GM19043 (cell line): Measurements from ENCODE around the gene CLIC1.

Experiments used
- ATAC-seq: cut with Tn5 transposase; IDR thresholded peaks from one replicate; pipeline ENCODE4 v1.9.1; 2021; ENCODE audit warnings: low read depth; ENCODE audit not compliant: unreplicated experiment

CLIC1 gene

DNA sequence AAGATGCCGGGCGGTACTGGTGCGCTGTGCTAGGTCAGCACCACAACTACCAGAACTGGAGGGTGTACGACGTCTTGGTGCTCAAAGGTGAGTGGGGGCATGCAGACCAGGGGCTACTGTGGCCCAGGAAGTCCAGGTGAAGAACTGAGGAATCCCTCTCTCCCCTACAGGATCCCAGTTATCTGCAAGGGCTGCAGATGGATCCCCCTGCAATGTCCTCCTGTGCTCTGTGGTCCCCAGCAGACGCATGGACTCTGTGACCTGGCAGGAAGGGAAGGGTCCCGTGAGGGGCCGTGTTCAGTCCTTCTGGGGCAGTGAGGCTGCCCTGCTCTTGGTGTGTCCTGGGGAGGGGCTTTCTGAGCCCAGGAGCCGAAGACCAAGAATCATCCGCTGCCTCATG lies 28.6 kb downstream of the CLIC1 start:
- no peak for ATAC-seq

DNA sequence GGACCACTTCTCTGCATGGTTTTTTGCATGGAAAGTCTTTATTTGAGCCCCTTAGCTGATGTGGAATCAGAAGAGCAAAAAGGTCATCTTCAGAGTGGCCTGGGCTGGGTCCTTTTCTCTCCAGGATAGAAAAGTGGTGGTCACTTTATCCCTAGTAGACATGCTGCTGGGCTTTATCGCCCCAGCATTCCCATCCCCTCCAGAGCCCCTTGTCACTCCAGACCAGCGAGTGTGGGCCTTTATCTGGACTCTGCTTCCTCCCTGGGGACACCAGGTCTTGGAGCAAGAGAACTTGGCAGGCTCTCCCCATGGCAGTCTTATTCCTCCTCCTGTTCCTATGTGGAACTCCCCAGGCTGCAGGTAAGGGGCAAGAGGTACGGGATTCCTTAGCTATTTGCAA lies 29.7 kb downstream of the CLIC1 start, which contains the start of gene LY6G6F:
Gene LY6G6F, plus strand, starts transcription at position 268 of the 400 bp plus-strand sequence. Its CDS starts 41 bp downstream, at position 309.
- ATAC-seq, result no peak

DNA sequence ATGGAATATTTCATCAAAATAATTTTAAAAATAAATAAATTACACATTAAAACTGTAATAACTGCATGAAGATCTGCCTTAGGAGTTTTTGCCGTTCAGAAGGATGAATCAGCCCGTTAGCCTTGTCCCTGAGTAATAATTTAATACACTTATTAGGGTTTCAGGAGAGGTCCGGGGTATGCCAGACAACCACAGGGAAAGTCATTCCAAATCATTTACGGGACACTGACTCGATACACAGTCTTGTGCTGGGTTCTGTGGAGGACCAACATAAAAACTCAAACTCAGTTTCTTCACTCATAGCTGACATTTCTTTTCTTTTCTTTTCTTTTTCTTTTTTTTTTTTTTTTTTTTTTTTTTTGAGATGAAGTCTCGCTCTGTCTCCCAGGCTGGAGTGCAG lies 30.4 kb downstream of the CLIC1 start:
- ATAC-seq, result no peak

DNA sequence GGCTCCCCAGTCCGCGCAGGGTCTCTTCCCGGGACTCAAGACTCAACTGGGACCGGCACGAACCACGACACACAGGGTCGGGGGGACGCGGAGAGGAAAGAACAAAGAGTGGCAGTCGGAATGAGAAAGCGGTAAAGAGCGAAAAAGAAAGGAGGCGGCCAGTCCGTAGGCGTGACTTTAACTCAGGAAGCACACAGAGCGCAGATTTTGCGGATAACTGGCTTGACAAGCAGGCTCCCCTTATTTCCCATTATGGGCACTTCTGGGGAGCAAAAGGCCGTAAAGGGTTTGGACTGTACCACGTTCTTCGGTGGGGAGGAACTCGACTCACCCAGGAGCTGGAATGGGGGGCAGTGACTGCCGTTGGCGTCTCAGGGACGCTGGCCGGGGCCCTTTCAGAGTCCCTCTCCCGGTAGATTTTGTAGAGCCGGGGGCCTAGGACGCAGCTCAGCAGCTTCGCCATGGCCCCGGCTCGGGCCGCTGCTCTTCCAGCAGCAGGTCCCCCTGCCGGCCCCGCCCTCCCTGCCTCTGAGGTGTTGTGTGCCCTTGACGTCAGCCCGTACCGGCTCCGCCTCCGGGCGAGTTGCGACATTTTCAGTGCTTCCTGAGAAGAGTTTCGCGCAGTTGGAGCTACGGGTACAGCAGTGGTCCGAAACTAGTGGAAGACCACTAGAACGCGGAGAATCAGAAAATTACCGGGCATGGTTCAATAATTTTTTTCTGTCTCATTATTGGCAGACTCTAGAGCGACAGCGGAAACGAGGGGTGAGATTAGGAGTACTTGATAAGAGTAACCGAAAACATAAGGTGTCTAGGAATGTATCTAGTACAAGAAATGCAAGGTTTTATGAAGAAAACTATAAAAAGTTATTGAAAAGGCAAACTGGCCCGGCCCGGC lies 33.3 kb downstream of the CLIC1 start, which contains the start of gene ABHD16A:
Gene ABHD16A, minus strand, starts transcription at position 506 of the 898 bp plus-strand sequence. Its CDS starts 43 bp downstream, at position 463.
- peak; percentile 80 for ATAC-seq

DNA sequence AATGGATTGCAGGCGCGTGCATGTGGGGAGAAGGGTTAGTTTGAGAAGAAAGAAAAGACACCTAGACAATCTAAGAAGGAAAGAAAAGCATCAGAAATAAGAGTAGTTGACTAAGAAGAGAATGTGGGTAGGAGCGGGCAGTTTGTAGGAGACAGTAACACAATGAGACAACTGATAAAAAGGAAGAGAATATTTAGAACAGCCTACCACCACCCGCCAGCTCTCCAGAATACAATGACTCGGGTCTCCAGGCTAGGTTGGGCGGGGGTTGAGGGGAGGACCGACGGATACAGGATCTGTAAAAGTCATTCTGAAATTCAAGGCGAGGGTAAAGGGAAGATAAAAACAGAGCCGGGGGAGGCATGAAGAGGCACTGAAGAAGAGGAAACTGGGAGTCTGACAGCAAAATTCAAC lies 33.9 kb downstream of the CLIC1 start:
- no peak for ATAC-seq

DNA sequence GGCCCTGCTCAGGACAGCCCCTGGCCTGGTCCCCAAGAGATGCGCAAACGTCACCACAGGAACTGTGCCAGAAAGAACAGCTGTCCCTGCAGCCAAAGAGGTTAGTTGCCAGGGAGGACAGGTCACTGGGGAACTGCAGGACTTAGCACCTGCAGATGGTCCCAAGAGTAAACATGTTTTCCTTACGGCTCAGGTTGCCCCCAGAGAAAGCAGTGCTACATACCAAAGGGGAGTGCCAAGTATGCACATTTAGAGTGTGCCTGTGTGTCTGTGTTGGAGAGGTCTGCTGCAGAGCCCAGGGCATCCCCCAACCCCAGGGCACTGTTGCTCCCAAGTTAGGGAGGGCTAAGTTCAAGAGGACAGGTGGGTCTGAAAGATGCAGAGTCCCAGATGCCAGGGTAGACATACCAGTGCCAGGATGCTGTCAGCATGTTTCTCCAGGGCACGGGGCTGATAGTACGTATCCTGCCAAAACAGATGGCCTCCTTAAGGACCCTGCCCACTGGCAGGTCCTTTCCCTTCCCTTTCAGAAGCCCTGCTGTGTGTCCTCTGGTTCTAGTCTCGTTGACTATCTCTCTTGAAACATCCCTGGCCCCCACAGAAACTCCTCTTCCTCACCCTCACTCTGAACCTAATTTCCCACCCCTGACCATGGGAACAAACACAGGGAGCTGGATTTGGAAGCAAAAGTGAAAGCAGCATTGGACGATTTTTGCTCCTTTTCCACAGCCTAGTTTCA lies 34.5 kb downstream of the CLIC1 start:
- no peak for ATAC-seq

DNA sequence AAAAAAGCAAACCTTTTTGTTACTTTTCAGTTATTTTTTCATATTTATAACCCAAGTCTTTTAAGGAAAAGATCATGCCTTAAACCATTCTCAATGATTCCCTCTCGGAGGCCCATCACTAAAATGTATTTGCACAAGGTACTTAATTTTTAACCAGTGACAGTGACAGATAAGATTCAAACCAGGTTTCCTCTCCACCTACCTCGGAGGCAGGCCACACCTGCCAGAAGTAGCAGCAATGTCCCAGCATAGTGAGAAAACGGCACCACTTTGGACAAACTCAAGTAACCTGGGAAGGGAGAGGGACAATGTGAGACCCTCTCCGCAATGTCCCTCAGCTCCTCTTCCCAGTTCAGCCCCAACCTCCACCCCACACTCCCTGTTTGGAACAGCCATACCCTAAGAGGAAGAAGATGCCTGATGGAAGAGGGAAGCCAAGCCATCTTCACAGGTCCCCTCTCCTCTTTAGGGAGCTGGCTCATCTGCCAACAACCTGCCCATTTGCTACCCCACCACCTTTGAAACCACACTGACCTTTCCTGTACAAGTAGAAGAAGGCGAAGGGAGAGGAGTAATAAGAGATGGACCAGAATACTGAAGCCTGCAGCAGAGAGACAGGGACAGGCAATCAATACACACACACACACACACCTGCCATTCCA lies 35.5 kb downstream of the CLIC1 start:
- no peak for ATAC-seq

DNA sequence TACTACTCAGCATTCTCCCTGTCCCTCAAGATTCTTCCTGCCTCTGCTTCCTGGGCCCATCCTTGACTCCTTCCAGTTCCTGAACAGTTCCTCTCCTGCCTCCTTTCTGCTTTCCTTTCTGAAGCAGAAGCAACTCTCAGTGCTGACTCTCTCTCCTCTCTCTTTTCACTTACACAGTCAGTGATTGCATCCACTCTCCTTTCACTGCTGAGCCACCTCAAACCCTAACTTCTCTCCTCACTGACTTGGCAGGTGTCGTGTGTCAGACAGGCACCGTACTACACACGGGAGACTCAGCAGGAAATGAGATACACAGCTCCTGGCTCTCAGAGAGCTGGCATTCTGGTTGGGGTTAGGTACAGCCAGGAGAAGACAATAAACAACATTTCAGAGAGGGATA lies 38.8 kb downstream of the CLIC1 start:
- no peak for ATAC-seq

DNA sequence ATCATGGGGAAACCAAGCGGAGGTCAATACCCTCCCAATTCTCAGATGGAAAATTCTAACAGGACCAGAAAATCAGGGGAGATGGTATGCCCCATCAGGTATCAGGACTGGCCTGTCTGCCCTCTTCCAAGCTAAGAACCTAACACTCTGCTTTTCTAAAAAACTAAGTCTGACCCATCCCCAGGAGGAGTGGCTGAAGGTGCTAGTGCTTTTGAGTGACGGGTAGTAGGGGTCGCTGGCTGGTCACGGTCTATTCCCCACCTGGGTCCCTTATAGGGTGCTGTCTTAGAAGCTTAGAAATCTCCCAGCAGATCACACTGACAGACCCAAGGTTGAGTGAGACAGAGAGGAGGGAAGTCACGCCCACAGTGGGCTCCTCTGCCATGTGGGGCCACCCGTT lies 42.8 kb downstream of the CLIC1 start:
- ATAC-seq, result no peak

DNA sequence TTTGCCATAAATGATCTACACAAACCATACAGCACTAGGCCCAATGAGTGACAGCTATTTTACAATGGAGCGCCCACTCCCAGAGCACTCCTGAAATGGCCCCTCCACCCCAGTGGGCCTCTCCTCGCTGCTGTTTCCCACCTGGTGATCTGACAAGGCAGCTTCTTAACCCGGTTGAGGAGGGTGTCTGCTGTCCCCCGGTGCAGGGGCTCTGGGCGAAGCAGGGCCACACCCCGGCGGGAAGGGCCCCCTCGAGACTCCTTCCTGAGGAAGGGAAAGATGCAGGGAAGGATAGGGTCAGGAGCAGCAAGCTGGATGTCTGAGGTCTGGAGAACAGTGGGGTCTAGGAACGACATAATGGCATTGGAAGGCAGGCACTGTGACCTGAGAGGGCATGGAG lies 43.4 kb downstream of the CLIC1 start:
- ATAC-seq, result no peak

DNA sequence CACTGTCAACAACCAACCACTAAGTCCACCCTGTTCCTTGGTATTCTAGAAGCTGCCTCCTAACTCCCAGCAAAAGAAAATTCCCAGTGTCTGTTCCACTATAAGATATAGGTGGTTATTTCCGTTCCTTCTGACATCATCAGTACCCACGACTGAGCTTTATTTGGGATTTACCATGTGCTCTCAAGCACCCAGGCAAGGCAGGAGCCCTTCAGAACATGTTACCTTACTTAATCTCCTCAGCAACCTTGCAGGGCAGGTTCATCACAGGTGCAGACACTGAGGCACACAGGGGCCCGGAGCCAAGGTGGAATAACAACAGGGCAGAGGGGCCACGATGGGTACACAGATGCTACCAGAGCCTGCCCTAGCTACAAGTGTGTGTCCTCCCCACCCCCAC lies 44.0 kb downstream of the CLIC1 start:
- no peak for ATAC-seq

DNA sequence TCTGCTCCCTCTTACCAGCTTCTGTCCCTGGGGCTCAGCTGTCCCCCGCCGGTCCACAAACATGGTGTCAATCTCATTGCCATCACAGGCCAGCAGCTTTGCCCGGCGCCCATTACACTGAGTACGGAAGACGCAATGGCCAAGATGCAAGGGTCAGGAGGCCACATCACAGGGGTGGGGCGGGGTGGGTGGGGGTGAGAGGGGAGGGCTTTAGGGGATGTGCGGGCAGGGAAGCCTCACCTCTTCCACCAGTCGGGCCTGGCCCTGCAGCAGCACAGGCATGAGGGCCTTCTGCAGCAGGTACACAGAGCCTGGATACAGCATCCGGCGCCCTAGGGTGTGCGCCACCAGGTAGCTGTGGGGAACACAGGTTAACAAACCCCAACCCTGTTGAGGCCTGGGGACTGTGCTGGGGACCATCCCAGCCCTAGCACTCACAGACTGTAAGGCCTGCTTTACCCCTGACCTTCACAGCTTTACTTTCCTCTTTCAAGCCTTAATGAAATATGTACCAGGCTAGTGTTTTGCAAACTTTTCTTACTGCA lies 44.7 kb downstream of the CLIC1 start:
- ATAC-seq, result no peak

DNA sequence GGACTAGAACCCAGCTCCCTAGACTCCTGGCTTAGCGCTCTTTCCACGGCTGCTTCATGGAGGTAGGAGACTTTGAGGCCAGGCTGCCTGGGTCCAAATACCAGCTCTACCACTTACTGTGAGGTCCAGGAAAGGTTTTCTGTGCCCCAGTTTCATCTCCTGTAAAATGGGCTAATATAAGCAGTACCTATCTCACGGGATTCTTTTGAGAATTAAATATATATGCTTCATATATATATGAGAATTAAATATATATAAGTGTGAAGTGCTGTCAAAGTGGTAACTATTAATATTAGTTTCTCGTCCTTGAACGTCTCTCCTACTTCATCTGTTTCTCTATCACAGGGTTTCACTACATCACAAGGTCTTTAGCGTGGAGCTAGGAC lies 45.3 kb downstream of the CLIC1 start:
- no peak for ATAC-seq

DNA sequence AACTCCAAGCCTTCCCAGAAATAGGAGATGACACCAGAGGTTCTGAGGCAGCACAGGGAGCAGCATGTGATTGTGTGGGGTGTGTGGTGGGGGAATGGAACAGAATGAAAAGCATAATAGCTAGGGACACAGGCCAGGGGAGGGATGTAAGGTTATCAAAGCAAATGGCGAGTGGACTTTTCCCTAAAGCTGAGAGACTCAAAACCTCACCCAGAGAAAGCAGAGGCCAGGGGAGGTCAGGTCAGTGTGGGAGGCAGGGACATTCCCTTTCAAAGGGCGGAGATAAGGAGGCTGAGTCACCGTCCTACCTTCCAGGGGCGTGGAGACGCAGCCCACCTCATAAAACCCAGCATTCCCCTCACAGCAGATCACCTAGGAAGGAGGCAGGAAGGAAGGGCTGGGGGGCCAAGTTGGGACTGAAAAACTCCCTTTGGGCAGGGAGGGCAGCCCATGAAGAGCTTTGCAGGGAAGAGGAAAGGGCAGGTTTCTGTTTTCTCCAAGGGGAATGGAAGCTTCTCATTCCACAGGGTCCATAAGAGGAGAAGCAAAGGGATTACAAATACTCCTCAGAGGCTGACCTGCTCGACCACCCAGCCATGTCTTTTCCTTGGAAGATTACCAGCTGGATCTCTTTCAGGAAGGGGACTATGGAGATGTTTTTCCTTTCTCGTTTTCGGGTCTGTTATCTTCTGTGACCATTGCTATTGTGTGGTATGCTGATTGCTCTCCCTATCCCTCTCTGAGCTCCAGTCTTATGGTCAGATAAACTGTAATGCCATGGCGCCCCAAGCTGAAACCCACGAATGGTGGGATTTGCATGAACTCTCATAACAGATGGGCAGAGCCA lies 45.9 kb downstream of the CLIC1 start:
- ATAC-seq, result no peak

DNA sequence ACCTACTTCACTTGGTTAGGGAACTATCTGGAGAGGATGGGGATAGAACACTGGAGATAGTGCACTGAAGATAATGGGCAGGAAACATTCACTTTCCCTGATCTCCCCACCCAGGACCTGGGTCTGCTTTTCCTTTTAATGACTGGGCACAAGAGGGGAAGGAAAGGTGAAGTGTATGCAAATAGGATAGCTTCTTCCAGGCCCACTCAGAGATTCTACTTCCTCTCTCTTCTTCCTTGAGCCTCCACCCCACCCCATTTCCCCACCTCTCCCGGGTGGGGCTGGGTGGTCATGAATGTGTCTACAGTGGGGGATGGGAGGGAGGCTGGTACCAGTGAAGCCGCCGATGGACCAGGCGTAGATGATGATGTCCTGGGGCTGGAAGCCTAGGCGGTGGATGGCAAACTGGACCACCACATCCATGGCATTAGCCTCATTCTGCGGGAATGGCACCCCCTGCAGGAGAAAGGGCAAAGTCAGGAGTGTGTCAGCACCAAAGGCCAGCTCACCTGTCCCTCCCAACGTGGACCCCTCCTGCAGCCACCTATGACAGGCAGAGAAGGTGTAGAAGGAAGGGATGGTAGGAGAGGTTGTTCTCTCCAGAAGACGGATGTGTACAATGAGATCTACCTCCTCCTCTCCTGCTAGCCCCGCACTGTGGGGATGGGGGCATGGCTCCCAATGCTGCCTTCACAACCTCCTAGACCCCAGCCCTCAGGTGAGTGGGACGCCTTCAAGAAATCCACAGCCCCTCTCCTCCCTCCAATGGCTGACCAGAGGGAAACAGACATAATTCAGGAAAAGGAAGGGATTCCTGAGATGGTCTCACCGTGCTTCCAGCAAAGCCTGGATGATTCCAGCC lies 46.9 kb downstream of the CLIC1 start:
- no peak for ATAC-seq

DNA sequence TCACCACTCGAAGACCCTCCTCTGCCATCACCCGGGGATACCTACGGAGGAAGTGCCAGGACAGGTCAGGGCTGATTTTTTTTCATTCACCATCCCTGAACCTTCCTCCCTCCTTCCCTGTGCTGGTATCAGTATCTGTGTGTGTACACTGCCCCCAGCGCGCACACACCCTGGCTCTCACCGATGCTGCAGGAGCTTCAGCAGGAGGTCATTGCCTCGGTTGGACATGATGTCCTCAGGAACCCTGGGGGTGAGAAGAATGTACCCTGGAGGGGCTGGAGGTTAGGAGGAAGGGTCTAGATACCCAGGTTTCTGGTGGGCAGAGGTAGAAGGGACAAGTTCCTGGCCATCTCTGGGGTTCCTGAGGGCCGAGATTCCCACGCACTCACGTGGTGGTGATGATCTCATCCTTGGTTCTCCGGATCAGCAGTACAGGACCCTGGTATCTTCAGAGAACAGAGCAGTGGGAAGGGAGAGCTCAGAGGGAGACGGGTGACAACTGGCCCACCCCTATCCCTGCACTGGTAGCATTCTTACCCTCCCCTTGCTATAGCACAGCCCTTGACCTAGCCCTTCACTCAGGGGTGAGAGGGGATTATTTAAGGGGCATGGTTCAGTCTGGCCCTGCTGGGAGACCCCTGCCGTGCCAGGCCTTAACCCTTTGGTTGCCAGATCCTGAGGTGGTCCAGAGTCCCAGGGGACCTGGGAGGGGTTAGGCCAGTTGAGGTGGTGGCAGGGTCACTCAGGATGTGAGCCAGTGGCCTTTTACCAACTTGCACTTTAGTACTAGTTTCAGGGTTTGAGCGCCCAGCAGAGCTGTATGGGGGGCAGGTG lies 48.3 kb downstream of the CLIC1 start:
- ATAC-seq, result no peak

DNA sequence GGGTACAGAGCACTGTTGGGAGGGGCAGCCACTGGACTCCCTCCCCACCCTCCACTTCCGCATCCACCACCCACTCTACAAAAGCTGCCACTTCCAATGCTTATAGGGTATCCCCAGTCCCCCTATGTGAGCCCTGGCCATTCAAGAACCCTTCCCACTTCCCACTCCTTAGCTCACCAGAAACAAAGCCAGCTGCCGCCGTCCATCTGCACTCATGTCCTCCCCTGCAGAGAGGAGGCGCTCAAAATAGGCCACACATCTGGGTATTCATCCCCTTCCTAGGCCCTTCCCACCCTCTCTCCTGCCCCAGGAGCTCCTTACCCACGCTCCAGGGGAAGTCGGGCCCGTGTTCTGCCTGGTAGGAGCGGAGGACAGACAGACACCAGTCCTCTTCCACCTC lies 49.0 kb downstream of the CLIC1 start:
- ATAC-seq, result no peak

DNA sequence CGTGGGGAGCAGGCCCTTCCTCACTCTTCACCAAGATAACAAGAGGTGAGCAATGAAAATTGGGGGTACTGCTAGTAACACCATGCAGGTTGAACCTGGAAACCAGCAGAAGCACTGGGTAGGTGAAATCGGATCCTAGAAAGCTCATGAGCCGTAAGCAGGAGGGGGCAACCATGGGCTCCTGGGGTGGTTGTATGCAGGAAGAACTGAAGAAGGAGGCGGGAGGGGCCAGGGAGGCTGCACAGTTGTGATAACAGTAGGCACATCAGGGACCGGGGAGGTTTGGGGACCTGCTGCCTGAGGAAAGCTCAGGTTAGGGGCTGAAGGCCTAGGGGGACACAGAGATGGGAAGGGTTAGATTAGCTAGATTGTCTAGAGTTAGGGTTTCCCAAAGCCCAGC lies 49.8 kb downstream of the CLIC1 start:
- no peak for ATAC-seq
